Endothelial cell of umbilical vein (primary cell): ENCODE results near the gene MYOG.

ENCODE experiments used
- EZH2 ChIP-seq: IDR thresholded peaks from 2 replicates; pipeline ENCODE4 v1.6.1; 2012; ENCODE audit warnings: borderline replicate concordance, low read depth, mild to moderate bottlenecking, moderate library complexity, low read length, inconsistent platforms; ENCODE audit not compliant: severe bottlenecking
- GATA2 ChIP-seq: IDR thresholded peaks from 2 replicates; pipeline ENCODE4 v1.7.0; 2011; ENCODE audit warnings: low read depth, mild to moderate bottlenecking, moderate library complexity, mixed read lengths, low read length; ENCODE audit not compliant: insufficient read length, insufficient read depth
- JUN ChIP-seq: IDR thresholded peaks from 2 replicates; pipeline ENCODE4 v1.6.1; 2011; ENCODE audit warnings: borderline replicate concordance, low read depth; ENCODE audit not compliant: insufficient read length, insufficient read depth
- MYC ChIP-seq: IDR thresholded peaks from one replicate; pipeline ENCODE4 v1.6.1; 2011; ENCODE audit warnings: mild to moderate bottlenecking, low read depth, low read length
- POLR2A ChIP-seq: IDR thresholded peaks from 2 replicates; pipeline ENCODE4 v1.6.1; 2012; ENCODE audit warnings: low read depth, mild to moderate bottlenecking, control low read depth, low read length
- POLR2AphosphoS5 ChIP-seq: IDR thresholded peaks from 2 replicates; pipeline ENCODE4 v1.6.1; 2012; ENCODE audit warnings: low read depth, mild to moderate bottlenecking, control low read depth, low read length, moderate library complexity; ENCODE audit not compliant: insufficient read depth
- TF ChIP-seq, protein P1 (sequence below), 2 donors: IDR thresholded peaks; 1 replicate in 1 of 2; 2 replicates in 1 of 2; pipeline ENCODE4 v1.5.1; 2011; ENCODE audit warnings: low read length in 2 of 2, mild to moderate bottlenecking in 2 of 2, moderate library complexity in 2 of 2, control low read depth in 1 of 2, inconsistent platforms in 1 of 2, low read depth in 1 of 2; ENCODE audit not compliant: insufficient read depth in 1 of 2; ENCODE audit errors: extremely low read depth in 1 of 2

DNA sequence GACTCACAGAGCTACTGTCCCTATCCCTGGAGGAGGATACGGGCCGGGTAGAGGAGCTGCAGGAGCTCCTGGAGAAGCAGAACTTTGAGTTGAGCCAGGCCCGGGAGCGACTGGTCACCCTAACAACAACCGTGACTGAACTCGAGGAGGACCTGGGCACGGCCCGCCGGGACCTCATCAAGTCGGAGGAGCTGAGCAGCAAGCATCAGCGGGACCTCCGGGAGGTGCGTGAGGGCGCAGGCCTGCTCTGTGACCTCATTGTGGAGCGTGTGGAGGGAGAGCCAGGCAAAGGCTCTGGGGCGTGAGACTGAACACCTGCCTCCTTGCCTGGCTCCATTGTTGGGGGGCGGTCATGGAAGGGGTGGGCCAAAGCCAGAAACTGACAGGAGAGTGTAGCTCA is 40.5 kb downstream of the MYOG start:
- TF ChIP-seq MYC (no peak), POLR2A (no peak), EZH2 (no peak), POLR2AphosphoS5 (no peak), GATA2 (no peak), JUN (no peak)
- TF ChIP-seq, protein P1, sequence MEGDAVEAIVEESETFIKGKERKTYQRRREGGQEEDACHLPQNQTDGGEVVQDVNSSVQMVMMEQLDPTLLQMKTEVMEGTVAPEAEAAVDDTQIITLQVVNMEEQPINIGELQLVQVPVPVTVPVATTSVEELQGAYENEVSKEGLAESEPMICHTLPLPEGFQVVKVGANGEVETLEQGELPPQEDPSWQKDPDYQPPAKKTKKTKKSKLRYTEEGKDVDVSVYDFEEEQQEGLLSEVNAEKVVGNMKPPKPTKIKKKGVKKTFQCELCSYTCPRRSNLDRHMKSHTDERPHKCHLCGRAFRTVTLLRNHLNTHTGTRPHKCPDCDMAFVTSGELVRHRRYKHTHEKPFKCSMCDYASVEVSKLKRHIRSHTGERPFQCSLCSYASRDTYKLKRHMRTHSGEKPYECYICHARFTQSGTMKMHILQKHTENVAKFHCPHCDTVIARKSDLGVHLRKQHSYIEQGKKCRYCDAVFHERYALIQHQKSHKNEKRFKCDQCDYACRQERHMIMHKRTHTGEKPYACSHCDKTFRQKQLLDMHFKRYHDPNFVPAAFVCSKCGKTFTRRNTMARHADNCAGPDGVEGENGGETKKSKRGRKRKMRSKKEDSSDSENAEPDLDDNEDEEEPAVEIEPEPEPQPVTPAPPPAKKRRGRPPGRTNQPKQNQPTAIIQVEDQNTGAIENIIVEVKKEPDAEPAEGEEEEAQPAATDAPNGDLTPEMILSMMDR (IDR thresholded peaks at IDR 0.05; ENCODE audit: extremely low read depth in 1 of 2, insufficient read depth in 1 of 2, low read depth in 1 of 2, low read length in 2 of 2) = no peak
